ENCODE results near the gene NAALADL1. TPM values are rescaled to one million over a fixed set of nuclear protein-coding genes. Genes with fewer than 3 reads are reported as not detected.

Gene NAALADL1
- total and polyA plus RNA-seq, 9 of the 15 experiments (the other 6 are each of a cell fraction or from before 2014, with no cell fraction given) = 0.06 to 0.72 (median 0.22) TPM; not detected in 4

DNA sequence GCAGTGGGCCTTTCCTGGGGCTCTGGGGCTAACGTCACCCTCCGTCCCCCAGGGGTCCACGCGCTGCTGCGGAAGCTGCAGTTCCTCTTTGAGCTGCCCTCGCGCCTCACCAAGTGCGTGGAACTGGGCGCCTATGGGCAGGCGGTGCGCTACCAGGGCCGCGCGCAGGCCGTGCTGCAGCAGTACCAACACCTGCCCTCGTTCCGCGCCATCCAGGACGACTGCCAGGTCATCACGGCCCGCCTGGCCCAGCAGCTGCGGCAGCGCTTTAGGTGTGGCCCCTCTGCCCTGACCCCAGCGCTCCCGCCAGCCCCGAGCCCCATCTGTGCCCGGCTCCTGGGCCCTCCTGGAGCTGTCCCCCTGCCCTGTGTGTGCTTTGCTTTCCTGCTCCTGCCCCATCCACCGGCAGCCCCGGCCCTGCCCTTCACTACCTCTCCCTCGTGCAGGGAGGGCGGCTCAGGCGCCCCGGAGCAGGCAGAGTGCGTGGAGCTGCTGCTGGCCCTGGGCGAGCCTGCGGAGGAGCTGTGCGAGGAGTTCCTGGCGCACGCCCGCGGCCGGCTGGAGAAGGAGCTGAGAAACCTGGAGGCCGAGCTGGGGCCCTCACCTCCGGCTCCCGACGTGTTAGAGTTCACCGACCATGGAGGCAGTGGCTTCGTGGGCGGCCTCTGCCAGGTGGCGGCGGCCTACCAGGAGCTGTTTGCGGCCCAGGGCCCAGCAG lies 49.6 kb upstream of the NAALADL1 start:
- BruUV-seq (replicated peaks) = no TSS peak
- Histone ChIP-seq H3K4me1 (replicated peaks in 1 of 2; ENCODE audit: control insufficient read depth in 2 of 2, insufficient read depth in 2 of 2, low read length in 2 of 2) (peaks cover 11 to 37% of the 10 kb centered on the region in 2 experiments), H3K36me3 (ENCODE audit: control insufficient read depth, insufficient read depth, low read length) (peaks cover 27% of the 10 kb centered on the region; the same call in 1 of the 3 replicates), H3K27me3 (ENCODE audit: control insufficient read depth in 2 of 2, insufficient read depth in 2 of 2, low read length in 2 of 2) (no peaks in the 10 kb centered on the region), H3K9me1 (ENCODE audit: control insufficient read depth, insufficient read depth, low read length) (no peaks in the 10 kb centered on the region), H4K20me1 (replicated peaks; ENCODE audit: control insufficient read depth, insufficient read depth, low read length) (no peaks in the 10 kb centered on the region), H2AFZ (ENCODE audit: low read depth, low read length) (no peak overlapping the region), H3K27ac (ENCODE audit: extremely low read depth, low read depth, low read length) (no peak overlapping the region), H3K4me3 (no peak overlapping the region), H3K4me2 (ENCODE audit: insufficient read depth, low read length) (no peak overlapping the region), H3K79me2 (ENCODE audit: control insufficient read depth, insufficient read depth, low read length) (peaks cover 7% of the 10 kb centered on the region; the same call in 2 of the 3 replicates), H3K9me3 (replicated peaks; ENCODE audit: control insufficient read depth, insufficient read depth, low read depth, low read length) (no peaks in the 10 kb centered on the region), H3K9ac (ENCODE audit: insufficient read depth in 1 of 2, low read depth in 2 of 2, low read length in 2 of 2) (no peak overlapping the region)
- in situ Hi-C loops (cut with MboI) (no loop called here), intact Hi-C loops (cut with micrococcal nuclease) (no loop called here)
- CTCF ChIA-PET (ENCODE audit: low intra/inter-chr PET ratio) = no interaction called here
- DNase-seq (ENCODE audit: extremely low read depth in 1 of 4, low spot score in 3 of 4) (no peak), FAIRE-seq (no peak), ATAC-seq (no peak)
- POLR2A ChIA-PET = interaction anchor here (0.6 to 7.2 kb wide), 4 partner anchors 11 to 724 kb away, joined by 3 to 92 read pairs (median 3); partner anchors contain the start of genes GPHA2 and VPS51
- WGBS (ENCODE audit: insufficient coverage, low coverage, missing lambda C conversion rate) = 94% methylated on average over 22 of the region's 52 CpGs
- TF ChIP-seq ZNF445 (CRISPR knock-in tag; IDR thresholded peaks at IDR 0.05; ENCODE audit: low read depth) = no peak
- TF ChIP-seq, protein P1, sequence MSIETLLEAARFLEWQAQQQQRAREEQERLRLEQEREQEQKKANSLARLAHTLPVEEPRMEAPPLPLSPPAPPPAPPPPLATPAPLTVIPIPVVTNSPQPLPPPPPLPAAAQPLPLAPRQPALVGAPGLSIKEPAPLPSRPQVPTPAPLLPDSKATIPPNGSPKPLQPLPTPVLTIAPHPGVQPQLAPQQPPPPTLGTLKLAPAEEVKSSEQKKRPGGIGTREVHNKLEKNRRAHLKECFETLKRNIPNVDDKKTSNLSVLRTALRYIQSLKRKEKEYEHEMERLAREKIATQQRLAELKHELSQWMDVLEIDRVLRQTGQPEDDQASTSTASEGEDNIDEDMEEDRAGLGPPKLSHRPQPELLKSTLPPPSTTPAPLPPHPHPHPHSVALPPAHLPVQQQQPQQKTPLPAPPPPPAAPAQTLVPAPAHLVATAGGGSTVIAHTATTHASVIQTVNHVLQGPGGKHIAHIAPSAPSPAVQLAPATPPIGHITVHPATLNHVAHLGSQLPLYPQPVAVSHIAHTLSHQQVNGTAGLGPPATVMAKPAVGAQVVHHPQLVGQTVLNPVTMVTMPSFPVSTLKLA (conservative IDR thresholded peaks at IDR 0.05) = no peak
- TF ChIP-seq, protein P2, sequence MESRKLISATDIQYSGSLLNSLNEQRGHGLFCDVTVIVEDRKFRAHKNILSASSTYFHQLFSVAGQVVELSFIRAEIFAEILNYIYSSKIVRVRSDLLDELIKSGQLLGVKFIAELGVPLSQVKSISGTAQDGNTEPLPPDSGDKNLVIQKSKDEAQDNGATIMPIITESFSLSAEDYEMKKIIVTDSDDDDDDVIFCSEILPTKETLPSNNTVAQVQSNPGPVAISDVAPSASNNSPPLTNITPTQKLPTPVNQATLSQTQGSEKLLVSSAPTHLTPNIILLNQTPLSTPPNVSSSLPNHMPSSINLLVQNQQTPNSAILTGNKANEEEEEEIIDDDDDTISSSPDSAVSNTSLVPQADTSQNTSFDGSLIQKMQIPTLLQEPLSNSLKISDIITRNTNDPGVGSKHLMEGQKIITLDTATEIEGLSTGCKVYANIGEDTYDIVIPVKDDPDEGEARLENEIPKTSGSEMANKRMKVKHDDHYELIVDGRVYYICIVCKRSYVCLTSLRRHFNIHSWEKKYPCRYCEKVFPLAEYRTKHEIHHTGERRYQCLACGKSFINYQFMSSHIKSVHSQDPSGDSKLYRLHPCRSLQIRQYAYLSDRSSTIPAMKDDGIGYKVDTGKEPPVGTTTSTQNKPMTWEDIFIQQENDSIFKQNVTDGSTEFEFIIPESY (CRISPR knock-in tag; IDR thresholded peaks at IDR 0.05) = peak; percentile 57; the same call in 1 of the 2 replicates
- TF ChIP-seq, protein P3, sequence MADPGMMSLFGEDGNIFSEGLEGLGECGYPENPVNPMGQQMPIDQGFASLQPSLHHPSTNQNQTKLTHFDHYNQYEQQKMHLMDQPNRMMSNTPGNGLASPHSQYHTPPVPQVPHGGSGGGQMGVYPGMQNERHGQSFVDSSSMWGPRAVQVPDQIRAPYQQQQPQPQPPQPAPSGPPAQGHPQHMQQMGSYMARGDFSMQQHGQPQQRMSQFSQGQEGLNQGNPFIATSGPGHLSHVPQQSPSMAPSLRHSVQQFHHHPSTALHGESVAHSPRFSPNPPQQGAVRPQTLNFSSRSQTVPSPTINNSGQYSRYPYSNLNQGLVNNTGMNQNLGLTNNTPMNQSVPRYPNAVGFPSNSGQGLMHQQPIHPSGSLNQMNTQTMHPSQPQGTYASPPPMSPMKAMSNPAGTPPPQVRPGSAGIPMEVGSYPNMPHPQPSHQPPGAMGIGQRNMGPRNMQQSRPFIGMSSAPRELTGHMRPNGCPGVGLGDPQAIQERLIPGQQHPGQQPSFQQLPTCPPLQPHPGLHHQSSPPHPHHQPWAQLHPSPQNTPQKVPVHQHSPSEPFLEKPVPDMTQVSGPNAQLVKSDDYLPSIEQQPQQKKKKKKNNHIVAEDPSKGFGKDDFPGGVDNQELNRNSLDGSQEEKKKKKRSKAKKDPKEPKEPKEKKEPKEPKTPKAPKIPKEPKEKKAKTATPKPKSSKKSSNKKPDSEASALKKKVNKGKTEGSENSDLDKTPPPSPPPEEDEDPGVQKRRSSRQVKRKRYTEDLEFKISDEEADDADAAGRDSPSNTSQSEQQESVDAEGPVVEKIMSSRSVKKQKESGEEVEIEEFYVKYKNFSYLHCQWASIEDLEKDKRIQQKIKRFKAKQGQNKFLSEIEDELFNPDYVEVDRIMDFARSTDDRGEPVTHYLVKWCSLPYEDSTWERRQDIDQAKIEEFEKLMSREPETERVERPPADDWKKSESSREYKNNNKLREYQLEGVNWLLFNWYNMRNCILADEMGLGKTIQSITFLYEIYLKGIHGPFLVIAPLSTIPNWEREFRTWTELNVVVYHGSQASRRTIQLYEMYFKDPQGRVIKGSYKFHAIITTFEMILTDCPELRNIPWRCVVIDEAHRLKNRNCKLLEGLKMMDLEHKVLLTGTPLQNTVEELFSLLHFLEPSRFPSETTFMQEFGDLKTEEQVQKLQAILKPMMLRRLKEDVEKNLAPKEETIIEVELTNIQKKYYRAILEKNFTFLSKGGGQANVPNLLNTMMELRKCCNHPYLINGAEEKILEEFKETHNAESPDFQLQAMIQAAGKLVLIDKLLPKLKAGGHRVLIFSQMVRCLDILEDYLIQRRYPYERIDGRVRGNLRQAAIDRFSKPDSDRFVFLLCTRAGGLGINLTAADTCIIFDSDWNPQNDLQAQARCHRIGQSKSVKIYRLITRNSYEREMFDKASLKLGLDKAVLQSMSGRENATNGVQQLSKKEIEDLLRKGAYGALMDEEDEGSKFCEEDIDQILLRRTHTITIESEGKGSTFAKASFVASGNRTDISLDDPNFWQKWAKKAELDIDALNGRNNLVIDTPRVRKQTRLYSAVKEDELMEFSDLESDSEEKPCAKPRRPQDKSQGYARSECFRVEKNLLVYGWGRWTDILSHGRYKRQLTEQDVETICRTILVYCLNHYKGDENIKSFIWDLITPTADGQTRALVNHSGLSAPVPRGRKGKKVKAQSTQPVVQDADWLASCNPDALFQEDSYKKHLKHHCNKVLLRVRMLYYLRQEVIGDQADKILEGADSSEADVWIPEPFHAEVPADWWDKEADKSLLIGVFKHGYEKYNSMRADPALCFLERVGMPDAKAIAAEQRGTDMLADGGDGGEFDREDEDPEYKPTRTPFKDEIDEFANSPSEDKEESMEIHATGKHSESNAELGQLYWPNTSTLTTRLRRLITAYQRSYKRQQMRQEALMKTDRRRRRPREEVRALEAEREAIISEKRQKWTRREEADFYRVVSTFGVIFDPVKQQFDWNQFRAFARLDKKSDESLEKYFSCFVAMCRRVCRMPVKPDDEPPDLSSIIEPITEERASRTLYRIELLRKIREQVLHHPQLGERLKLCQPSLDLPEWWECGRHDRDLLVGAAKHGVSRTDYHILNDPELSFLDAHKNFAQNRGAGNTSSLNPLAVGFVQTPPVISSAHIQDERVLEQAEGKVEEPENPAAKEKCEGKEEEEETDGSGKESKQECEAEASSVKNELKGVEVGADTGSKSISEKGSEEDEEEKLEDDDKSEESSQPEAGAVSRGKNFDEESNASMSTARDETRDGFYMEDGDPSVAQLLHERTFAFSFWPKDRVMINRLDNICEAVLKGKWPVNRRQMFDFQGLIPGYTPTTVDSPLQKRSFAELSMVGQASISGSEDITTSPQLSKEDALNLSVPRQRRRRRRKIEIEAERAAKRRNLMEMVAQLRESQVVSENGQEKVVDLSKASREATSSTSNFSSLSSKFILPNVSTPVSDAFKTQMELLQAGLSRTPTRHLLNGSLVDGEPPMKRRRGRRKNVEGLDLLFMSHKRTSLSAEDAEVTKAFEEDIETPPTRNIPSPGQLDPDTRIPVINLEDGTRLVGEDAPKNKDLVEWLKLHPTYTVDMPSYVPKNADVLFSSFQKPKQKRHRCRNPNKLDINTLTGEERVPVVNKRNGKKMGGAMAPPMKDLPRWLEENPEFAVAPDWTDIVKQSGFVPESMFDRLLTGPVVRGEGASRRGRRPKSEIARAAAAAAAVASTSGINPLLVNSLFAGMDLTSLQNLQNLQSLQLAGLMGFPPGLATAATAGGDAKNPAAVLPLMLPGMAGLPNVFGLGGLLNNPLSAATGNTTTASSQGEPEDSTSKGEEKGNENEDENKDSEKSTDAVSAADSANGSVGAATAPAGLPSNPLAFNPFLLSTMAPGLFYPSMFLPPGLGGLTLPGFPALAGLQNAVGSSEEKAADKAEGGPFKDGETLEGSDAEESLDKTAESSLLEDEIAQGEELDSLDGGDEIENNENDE (IDR thresholded peaks at IDR 0.05; ENCODE audit: low read depth, low read length) = no peak
- TF ChIP-seq POLR2G (IDR thresholded peaks at IDR 0.05; ENCODE audit: low read depth, low read length) = peak; percentile 30; the same call in 1 of the 2 replicates

Measured in K562 (cell line).